Measurements from ENCODE around the gene TRPC1. TPM values are rescaled to one million over a fixed set of nuclear protein-coding genes. Genes with fewer than 3 reads are reported as not detected.
"Not testable (repeated sequence)": the region's sequence is repeated elsewhere in the genome, so short reads cannot be mapped to it uniquely, and the experiment has no call there.

The TRPC1 gene
- total and polyA plus RNA-seq, 4 donors, result 17.7 to 73.5 (median 25.1) TPM

DNA sequence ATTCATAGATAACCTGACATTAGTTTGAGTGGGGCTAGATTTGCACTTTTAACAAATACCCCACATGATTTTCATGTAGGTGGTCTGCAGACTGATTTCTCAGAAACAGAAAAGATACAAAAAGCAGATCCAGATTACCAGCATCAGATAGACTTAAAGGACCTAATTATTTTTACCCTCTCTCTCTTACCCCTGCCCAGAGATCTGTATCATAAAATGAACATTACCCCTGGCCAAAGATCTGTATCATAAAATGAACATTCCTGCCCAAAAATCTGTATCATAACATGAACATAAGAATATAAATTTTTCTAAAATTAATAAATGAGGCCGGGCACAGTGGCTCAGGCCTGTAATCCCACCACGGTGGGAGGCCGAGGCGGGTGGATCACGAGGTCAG lies 14.6 kb upstream of the TRPC1 start:
- Histone ChIP-seq H3K27ac (ENCODE audit: low read depth, low read length) (no peak overlapping the region), H3K36me3 (ENCODE audit: control insufficient read depth, insufficient read depth, low read length) (no peaks in the 10 kb centered on the region), H3K9me3 (ENCODE audit: control insufficient read depth, insufficient read depth, low read length) (no peaks in the 10 kb centered on the region), H3K27me3 (ENCODE audit: control insufficient read depth, insufficient read depth, low read length) (no peaks in the 10 kb centered on the region), H3K4me1 (ENCODE audit: control insufficient read depth, insufficient read depth, low read length) (no peaks in the 10 kb centered on the region), H3K4me3 (ENCODE audit: low read depth, low read length) (no peak overlapping the region)
- no CpG with 5 or more reads among the region's 5 CpGs for WGBS (ENCODE audit: insufficient coverage)
- DNase-seq (ENCODE audit: low read depth in 4 of 6, low spot score in 6 of 6), result no peak

GRCh38 chr3:142714882-142715281 lies 9.0 kb upstream of the TRPC1 start:
- H3K27ac ChIP-seq (ENCODE audit: low read depth, low read length); H3K9me3 ChIP-seq (ENCODE audit: control insufficient read depth, insufficient read depth, low read length); H3K36me3 ChIP-seq (ENCODE audit: control insufficient read depth, insufficient read depth, low read length); DNase-seq (ENCODE audit: low read depth in 4 of 6, low spot score in 6 of 6); H3K27me3 ChIP-seq (ENCODE audit: control insufficient read depth, insufficient read depth, low read length); H3K4me1 ChIP-seq (ENCODE audit: control insufficient read depth, insufficient read depth, low read length); H3K4me3 ChIP-seq (ENCODE audit: low read depth, low read length): not testable (repeated sequence)
- WGBS (ENCODE audit: insufficient coverage), result 92% methylated on average over 3 of the region's 3 CpGs

- no peaks in the 10 kb centered on the region for H3K9me3 ChIP-seq (ENCODE audit: control insufficient read depth, insufficient read depth, low read length)
- H3K27me3 ChIP-seq (ENCODE audit: control insufficient read depth, insufficient read depth, low read length), result no peaks in the 10 kb centered on the region
- no peak overlapping the region for H3K27ac ChIP-seq (ENCODE audit: low read depth, low read length)
- H3K4me3 ChIP-seq (ENCODE audit: low read depth, low read length), result no peak overlapping the region
- H3K4me1 ChIP-seq (ENCODE audit: control insufficient read depth, insufficient read depth, low read length), result no peaks in the 10 kb centered on the region
- 91% methylated on average over 1 of the region's 4 CpGs for WGBS (ENCODE audit: insufficient coverage)
- DNase-seq (ENCODE audit: low read depth in 4 of 6, low spot score in 6 of 6), result no peak
- H3K36me3 ChIP-seq (ENCODE audit: control insufficient read depth, insufficient read depth, low read length), result no peaks in the 10 kb centered on the region
Observed at GRCh38 chr3:142716102-142716501, 7.7 kb upstream of the TRPC1 start.

DNA sequence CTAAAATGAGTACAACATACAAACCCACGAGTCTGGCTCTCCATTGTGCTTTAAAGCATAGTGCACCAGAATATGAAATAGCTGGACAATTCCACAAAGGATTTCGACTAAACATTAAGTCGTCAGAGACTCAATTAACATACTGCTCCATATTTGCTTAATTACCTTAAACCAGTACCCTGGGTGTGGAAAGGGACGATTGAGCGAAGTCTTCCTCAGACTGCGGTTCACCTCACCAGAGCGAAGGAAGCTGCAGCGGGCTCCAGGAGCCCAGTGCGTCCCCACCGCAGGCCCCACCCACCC lies 218 bp upstream of the TRPC1 start:
- 0% methylated on average over 2 of the region's 10 CpGs for WGBS (ENCODE audit: insufficient coverage)
- no peak overlapping the region for H3K27ac ChIP-seq (ENCODE audit: low read depth, low read length)

GRCh38 chr3:142724682-142725356 lies 985 bp downstream of the TRPC1 start:
- Histone ChIP-seq H3K27ac (ENCODE audit: low read depth, low read length) (peak overlapping the region; percentile 93), H3K27me3 (ENCODE audit: control insufficient read depth, insufficient read depth, low read length) (no peaks in the 10 kb centered on the region), H3K4me3 (ENCODE audit: low read depth, low read length) (peak overlapping the region; percentile 80), H3K9me3 (ENCODE audit: control insufficient read depth, insufficient read depth, low read length) (no peaks in the 10 kb centered on the region), H3K4me1 (ENCODE audit: control insufficient read depth, insufficient read depth, low read length) (peaks cover 4% of the 10 kb centered on the region), H3K36me3 (ENCODE audit: control insufficient read depth, insufficient read depth, low read length) (peaks cover 2% of the 10 kb centered on the region)
- DNase-seq (ENCODE audit: low read depth in 4 of 6, low spot score in 6 of 6), result peak in 5 of 6 donors; percentile 31 to 84 (median 76)
- WGBS (ENCODE audit: insufficient coverage), result 0% methylated on average over 29 of the region's 35 CpGs

More for the DNA sequence above, 218 bp upstream of the TRPC1 start:
- Histone ChIP-seq H3K9me3 (ENCODE audit: control insufficient read depth, insufficient read depth, low read length) (no peaks in the 10 kb centered on the region), H3K4me3 (ENCODE audit: low read depth, low read length) (peak overlapping the region; percentile 80), H3K36me3 (ENCODE audit: control insufficient read depth, insufficient read depth, low read length) (peaks cover 2% of the 10 kb centered on the region), H3K27me3 (ENCODE audit: control insufficient read depth, insufficient read depth, low read length) (no peaks in the 10 kb centered on the region), H3K4me1 (ENCODE audit: control insufficient read depth, insufficient read depth, low read length) (peaks cover 4% of the 10 kb centered on the region)
- DNase-seq (ENCODE audit: low read depth in 4 of 6, low spot score in 6 of 6), result no peak

- WGBS (ENCODE audit: insufficient coverage), result 0% methylated on average over 2 of the region's 5 CpGs
- Histone ChIP-seq H3K4me3 (ENCODE audit: low read depth, low read length) (peak overlapping the region; percentile 80), H3K9me3 (ENCODE audit: control insufficient read depth, insufficient read depth, low read length) (no peaks in the 10 kb centered on the region), H3K27me3 (ENCODE audit: control insufficient read depth, insufficient read depth, low read length) (no peaks in the 10 kb centered on the region), H3K4me1 (ENCODE audit: control insufficient read depth, insufficient read depth, low read length) (peaks cover 4% of the 10 kb centered on the region), H3K27ac (ENCODE audit: low read depth, low read length) (no peak overlapping the region), H3K36me3 (ENCODE audit: control insufficient read depth, insufficient read depth, low read length) (peaks cover 2% of the 10 kb centered on the region)
- peak in 2 of 6 donors; percentile 3 to 6 for DNase-seq (ENCODE audit: low read depth in 4 of 6, low spot score in 6 of 6)
Observed at GRCh38 chr3:142725357-142725739, 1.5 kb downstream of the TRPC1 start.

- Histone ChIP-seq H3K27me3 (ENCODE audit: control insufficient read depth, insufficient read depth, low read length) (no peaks in the 10 kb centered on the region), H3K4me1 (ENCODE audit: control insufficient read depth, insufficient read depth, low read length) (peaks cover 4% of the 10 kb centered on the region), H3K9me3 (ENCODE audit: control insufficient read depth, insufficient read depth, low read length) (no peaks in the 10 kb centered on the region), H3K4me3 (ENCODE audit: low read depth, low read length) (no peak overlapping the region), H3K36me3 (ENCODE audit: control insufficient read depth, insufficient read depth, low read length) (peaks cover 2% of the 10 kb centered on the region), H3K27ac (ENCODE audit: low read depth, low read length) (no peak overlapping the region)
- no peak for DNase-seq (ENCODE audit: low read depth in 4 of 6, low spot score in 6 of 6)
- no CpG with 5 or more reads among the region's 1 CpG for WGBS (ENCODE audit: insufficient coverage)
Observed at GRCh38 chr3:142726017-142726416, 2.2 kb downstream of the TRPC1 start.

DNA sequence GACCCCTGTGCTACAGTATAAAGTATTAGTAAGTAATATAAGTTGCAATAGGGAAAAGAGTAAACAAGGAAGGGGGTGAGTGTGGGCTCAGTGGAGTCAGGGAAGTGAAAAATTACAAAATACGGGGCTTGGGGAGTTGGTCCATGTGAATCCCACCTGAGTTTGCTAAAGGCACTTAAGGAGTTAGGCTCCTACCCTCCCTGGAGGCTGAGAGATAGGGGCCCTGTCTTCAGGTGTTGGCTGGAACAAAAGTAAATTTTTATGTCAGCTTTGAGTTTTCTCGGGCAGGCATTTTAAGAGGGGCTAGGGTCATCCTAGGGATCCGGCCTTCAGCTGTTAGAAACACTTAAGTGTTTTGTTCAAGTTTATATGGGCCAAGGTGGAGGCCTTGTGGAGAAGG lies 8.2 kb downstream of the TRPC1 start:
- Histone ChIP-seq H3K36me3 (ENCODE audit: control insufficient read depth, insufficient read depth, low read length) (peaks cover 2% of the 10 kb centered on the region), H3K4me3 (ENCODE audit: low read depth, low read length) (no peak overlapping the region), H3K9me3 (ENCODE audit: control insufficient read depth, insufficient read depth, low read length) (no peaks in the 10 kb centered on the region), H3K4me1 (ENCODE audit: control insufficient read depth, insufficient read depth, low read length) (no peaks in the 10 kb centered on the region), H3K27me3 (ENCODE audit: control insufficient read depth, insufficient read depth, low read length) (no peaks in the 10 kb centered on the region), H3K27ac (ENCODE audit: low read depth, low read length) (no peak overlapping the region)
- no peak for DNase-seq (ENCODE audit: low read depth in 4 of 6, low spot score in 6 of 6)
- WGBS (ENCODE audit: insufficient coverage), result 91% methylated on average over 3 of the region's 3 CpGs

DNA sequence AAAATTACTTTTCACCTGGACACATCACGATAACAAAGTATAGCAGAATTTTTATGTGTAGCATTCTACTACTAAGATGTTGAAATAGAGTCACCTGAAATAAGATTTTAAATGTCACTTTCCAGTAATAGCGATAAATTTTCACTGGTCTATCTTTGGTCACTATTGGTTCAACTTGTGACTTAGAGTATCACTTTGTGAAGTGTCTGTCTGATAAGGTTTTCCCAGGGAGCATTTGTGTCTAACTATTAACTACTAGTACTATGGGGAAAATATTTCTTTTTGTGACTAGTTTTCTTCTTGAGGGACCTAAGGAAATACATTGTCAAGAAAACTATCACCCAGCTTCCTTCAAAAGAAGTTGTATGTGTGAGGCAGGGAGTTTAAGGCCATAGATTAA lies 11.0 kb downstream of the TRPC1 start:
- WGBS (ENCODE audit: insufficient coverage), result no CpG with 5 or more reads among the region's 2 CpGs
- Histone ChIP-seq H3K27me3 (ENCODE audit: control insufficient read depth, insufficient read depth, low read length) (no peaks in the 10 kb centered on the region), H3K36me3 (ENCODE audit: control insufficient read depth, insufficient read depth, low read length) (no peaks in the 10 kb centered on the region), H3K4me1 (ENCODE audit: control insufficient read depth, insufficient read depth, low read length) (no peaks in the 10 kb centered on the region), H3K4me3 (ENCODE audit: low read depth, low read length) (no peak overlapping the region), H3K27ac (ENCODE audit: low read depth, low read length) (no peak overlapping the region), H3K9me3 (ENCODE audit: control insufficient read depth, insufficient read depth, low read length) (no peaks in the 10 kb centered on the region)
- no peak for DNase-seq (ENCODE audit: low read depth in 4 of 6, low spot score in 6 of 6)

GRCh38 chr3:142735462-142735861 lies 11.6 kb downstream of the TRPC1 start:
- Histone ChIP-seq H3K27ac (ENCODE audit: low read depth, low read length) (no peak overlapping the region), H3K27me3 (ENCODE audit: control insufficient read depth, insufficient read depth, low read length) (no peaks in the 10 kb centered on the region), H3K4me3 (ENCODE audit: low read depth, low read length) (no peak overlapping the region), H3K4me1 (ENCODE audit: control insufficient read depth, insufficient read depth, low read length) (no peaks in the 10 kb centered on the region), H3K9me3 (ENCODE audit: control insufficient read depth, insufficient read depth, low read length) (no peaks in the 10 kb centered on the region), H3K36me3 (ENCODE audit: control insufficient read depth, insufficient read depth, low read length) (no peaks in the 10 kb centered on the region)
- DNase-seq (ENCODE audit: low read depth in 4 of 6, low spot score in 6 of 6), result peak in 2 of 6 donors; percentile 3 to 11
